Left lung (tissue), 10 donors: Measurements from ENCODE around the gene MICU2. TPM values are rescaled to one million over a fixed set of nuclear protein-coding genes. Genes with fewer than 3 reads are reported as not detected.

Experiments used
- ATAC-seq: fragments of 200-7000 bp; cut with Tn5 transposase; one replicate; pipeline ENCODE4 v1.9.1; 2020; ENCODE audit warnings: moderate library complexity
- DNase-seq, 4 donors: peaks; one replicate each; pipeline ENCODE4 v3.0.0-alpha.2; 2013 to 2020
- H3K27ac ChIP-seq, 2 donors: fragments of 200-600 bp; sonication (generic) in 1 of 2; one replicate each; pipeline versions ENCODE4 v1.5.0 to v1.8.0; 2020 to 2021
- H3K27me3 ChIP-seq, 2 donors: fragments of 200-600 bp; sonication (generic) in 1 of 2; one replicate each; pipeline versions ENCODE4 v1.5.0 to v1.8.0; 2020 to 2021
- H3K36me3 ChIP-seq, 2 donors: fragments of 200-600 bp; sonication (generic) in 1 of 2; one replicate each; pipeline versions ENCODE4 v1.5.0 to v1.8.0; 2020 to 2021
- H3K4me1 ChIP-seq, 2 donors: fragments of 200-600 bp; one replicate each; pipeline ENCODE4 v1.8.0; 2021
- H3K4me3 ChIP-seq, 2 donors: fragments of 200-600 bp; sonication (generic) in 1 of 2; one replicate each; pipeline versions ENCODE4 v1.5.0 to v1.8.0; 2020 to 2021; ENCODE audit warnings: mild to moderate bottlenecking in 1 of 2
- H3K9me3 ChIP-seq, 2 donors: fragments of 200-600 bp; sonication (generic) in 1 of 2; one replicate each; pipeline versions ENCODE4 v1.5.0 to v1.8.0; 2020 to 2021
- CTCF ChIP-seq, 2 donors: fragments of 200-600 bp; sonication (generic) in 1 of 2; IDR thresholded peaks; one replicate each; pipeline versions ENCODE4 v1.5.0 to v1.8.0; 2021; ENCODE audit warnings: antibody characterized with exemption in 2 of 2
- intact Hi-C, 2 donors: fragments of 100-400 bp; cut with DNase I; formaldehyde crosslinking; loops; one replicate each; pipeline versions ENCODE4 v1.11.2 to v1.14.2; 2022
- polyA plus RNA-seq, 6 donors: library from polyadenylated mRNA; unstranded; fragments of 120-200 nt; gene quantifications; one replicate each; pipeline ENCODE4 v1.2.1, GENCODE V29; 2013; ENCODE audit not compliant: insufficient read length in 6 of 6
- total RNA-seq, 2 donors: library from RNA; stranded (reverse); fragmentation: NEBNext Ultra II Directional; extraction: Animal tissue kit (Norgen Biotek cat#: 25700); gene quantifications; one replicate each; pipeline ENCODE4 v1.2.1, GENCODE V29; 2021
- donor health status: DM: no; HTN: yes; CAD: no.
- donor health status: DM: no; HTN: no; CAD: no.

MICU2 gene
- total and polyA plus RNA-seq, 8 donors: 32.4 to 96.7 (median 76.4) TPM

- H3K27ac ChIP-seq: no peak overlapping the region
- no peak overlapping the region for H3K4me3 ChIP-seq
- intact Hi-C loops: no loop called here
- no peak for TF ChIP-seq CTCF (IDR thresholded peaks at IDR 0.05)
- H3K4me1 ChIP-seq: peaks cover 0 to 17% of the 10 kb centered on the region in 2 donors
- DNase-seq (no peak), ATAC-seq (peak; percentile 28)
- peaks cover 0 to 9% of the 10 kb centered on the region in 2 donors for H3K36me3 ChIP-seq
- no peaks in the 10 kb centered on the region for H3K27me3 ChIP-seq
- no peaks in the 10 kb centered on the region for H3K9me3 ChIP-seq
These were observed 62.0 kb downstream of the MICU2 start for GRCh38 chr13:21541980-21542379.

GRCh38 chr13:21541271-21541670, 62.7 kb downstream of the MICU2 start:
- H3K4me3 ChIP-seq: no peak overlapping the region
- H3K9me3 ChIP-seq: no peaks in the 10 kb centered on the region
- H3K27me3 ChIP-seq: no peaks in the 10 kb centered on the region
- H3K27ac ChIP-seq: no peak overlapping the region
- peak; percentile 60 for ATAC-seq
- H3K4me1 ChIP-seq: peaks cover 0 to 10% of the 10 kb centered on the region in 2 donors
- DNase-seq: no peak
- H3K36me3 ChIP-seq: peaks cover 0 to 9% of the 10 kb centered on the region in 2 donors
- no peak for TF ChIP-seq CTCF (IDR thresholded peaks at IDR 0.05)
- intact Hi-C loops: no loop called here

GRCh38 chr13:21539687-21540086, 64.3 kb downstream of the MICU2 start:
- H3K27me3 ChIP-seq: no peaks in the 10 kb centered on the region
- DNase-seq (no peak), ATAC-seq (no peak)
- peaks cover 0 to 6% of the 10 kb centered on the region in 2 donors for H3K4me1 ChIP-seq
- peaks cover 0 to 5% of the 10 kb centered on the region in 2 donors for H3K36me3 ChIP-seq
- intact Hi-C loops: no loop called here
- H3K4me3 ChIP-seq: no peak overlapping the region
- no peaks in the 10 kb centered on the region for H3K9me3 ChIP-seq
- TF ChIP-seq CTCF (IDR thresholded peaks at IDR 0.05): no peak
- H3K27ac ChIP-seq: no peak overlapping the region

GRCh38 chr13:21538753-21539152, 65.2 kb downstream of the MICU2 start:
- intact Hi-C loops: no loop called here
- Histone ChIP-seq H3K36me3 (peaks cover 0 to 12% of the 10 kb centered on the region in 2 donors), H3K4me1 (peaks cover 0 to 6% of the 10 kb centered on the region in 2 donors), H3K27ac (no peak overlapping the region), H3K9me3 (no peaks in the 10 kb centered on the region), H3K4me3 (no peak overlapping the region), H3K27me3 (no peaks in the 10 kb centered on the region)
- TF ChIP-seq CTCF (IDR thresholded peaks at IDR 0.05): no peak
- DNase-seq (no peak), ATAC-seq (no peak)

GRCh38 chr13:21538280-21538679, 65.7 kb downstream of the MICU2 start:
- no peak for TF ChIP-seq CTCF (IDR thresholded peaks at IDR 0.05)
- H3K36me3 ChIP-seq: peaks cover 0 to 15% of the 10 kb centered on the region in 2 donors
- H3K27ac ChIP-seq: no peak overlapping the region
- H3K4me1 ChIP-seq: peaks cover 0 to 6% of the 10 kb centered on the region in 2 donors
- H3K4me3 ChIP-seq: no peak overlapping the region
- no peaks in the 10 kb centered on the region for H3K27me3 ChIP-seq
- DNase-seq: no peak
- H3K9me3 ChIP-seq: no peaks in the 10 kb centered on the region
- intact Hi-C loops: no loop called here
- ATAC-seq: no peak
